Measurements from ENCODE around the gene PEDS1. TPM values are rescaled to one million over a fixed set of nuclear protein-coding genes. Genes with fewer than 3 reads are reported as not detected.

Gene PEDS1
- total and polyA plus RNA-seq, 2 of the 13 experiments (the other 11 are each of a cell fraction or from before 2014, with no cell fraction given) = 30.5 to 93.9 TPM

DNA sequence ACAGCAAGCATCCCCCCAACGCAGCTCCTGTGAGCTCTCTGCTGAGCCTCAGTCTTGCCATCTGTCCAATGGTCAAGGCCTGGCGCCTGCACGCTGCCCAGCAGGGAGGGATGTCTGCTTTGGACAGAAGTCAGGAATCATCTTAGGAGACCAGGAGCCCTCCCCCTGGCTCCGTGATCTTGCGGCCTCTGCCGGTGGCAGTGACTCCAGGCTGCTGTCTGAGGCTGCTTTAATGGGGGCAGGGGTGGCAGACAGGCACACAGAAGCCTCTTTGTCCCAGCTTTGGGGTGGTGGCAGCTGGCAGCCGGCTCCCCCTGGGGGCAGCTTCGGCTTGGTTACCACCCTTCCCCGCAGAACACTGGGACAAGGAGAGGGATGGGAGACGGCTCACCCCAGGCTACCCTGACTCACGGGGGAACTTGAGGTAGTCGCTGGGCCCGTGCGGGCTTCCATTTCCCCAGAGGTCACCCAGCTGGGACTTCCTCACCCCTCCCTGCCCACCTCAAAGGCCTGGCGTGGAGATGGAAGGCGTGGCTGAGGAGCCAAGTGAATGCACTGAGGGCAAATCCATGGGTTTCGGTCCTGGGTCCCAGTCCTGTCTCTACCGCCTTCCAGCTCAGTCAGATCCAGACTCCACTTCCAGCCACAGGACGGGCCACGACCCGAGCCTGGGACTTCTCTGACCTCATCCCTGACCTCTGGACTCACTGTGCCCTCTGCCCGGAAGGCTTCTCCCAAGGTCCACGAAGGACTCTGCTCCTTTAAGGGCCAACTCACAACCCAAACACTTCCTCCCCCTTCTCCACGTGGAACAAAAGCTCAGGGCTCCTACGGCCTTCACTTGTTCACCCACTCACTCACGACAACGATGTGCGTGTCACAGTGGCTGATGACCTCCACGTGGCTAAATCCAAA is 14.8 kb downstream of the PEDS1 start (continued):
- TF ChIP-seq, protein P1, sequence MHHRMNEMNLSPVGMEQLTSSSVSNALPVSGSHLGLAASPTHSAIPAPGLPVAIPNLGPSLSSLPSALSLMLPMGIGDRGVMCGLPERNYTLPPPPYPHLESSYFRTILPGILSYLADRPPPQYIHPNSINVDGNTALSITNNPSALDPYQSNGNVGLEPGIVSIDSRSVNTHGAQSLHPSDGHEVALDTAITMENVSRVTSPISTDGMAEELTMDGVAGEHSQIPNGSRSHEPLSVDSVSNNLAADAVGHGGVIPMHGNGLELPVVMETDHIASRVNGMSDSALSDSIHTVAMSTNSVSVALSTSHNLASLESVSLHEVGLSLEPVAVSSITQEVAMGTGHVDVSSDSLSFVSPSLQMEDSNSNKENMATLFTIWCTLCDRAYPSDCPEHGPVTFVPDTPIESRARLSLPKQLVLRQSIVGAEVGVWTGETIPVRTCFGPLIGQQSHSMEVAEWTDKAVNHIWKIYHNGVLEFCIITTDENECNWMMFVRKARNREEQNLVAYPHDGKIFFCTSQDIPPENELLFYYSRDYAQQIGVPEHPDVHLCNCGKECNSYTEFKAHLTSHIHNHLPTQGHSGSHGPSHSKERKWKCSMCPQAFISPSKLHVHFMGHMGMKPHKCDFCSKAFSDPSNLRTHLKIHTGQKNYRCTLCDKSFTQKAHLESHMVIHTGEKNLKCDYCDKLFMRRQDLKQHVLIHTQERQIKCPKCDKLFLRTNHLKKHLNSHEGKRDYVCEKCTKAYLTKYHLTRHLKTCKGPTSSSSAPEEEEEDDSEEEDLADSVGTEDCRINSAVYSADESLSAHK (CRISPR knock-in tag; IDR thresholded peaks at IDR 0.05; ENCODE audit: borderline replicate concordance) = no peak
- TF ChIP-seq ZNF432 (CRISPR knock-in tag; IDR thresholded peaks at IDR 0.05; ENCODE audit: borderline replicate concordance) (no peak), SOX6 (IDR thresholded peaks at IDR 0.05) (no peak), SOX6 (CRISPR knock-in tag; IDR thresholded peaks at IDR 0.05) (no peak), GTF2F1 (IDR thresholded peaks at IDR 0.05; ENCODE audit: low read length) (no peak), RCOR2 (CRISPR knock-in tag; IDR thresholded peaks at IDR 0.05) (peak; percentile 63; the same call in 1 of the 2 replicates), DPF2 (CRISPR knock-in tag; IDR thresholded peaks at IDR 0.05; ENCODE audit: borderline replicate concordance, low read depth) (no peak), IRX3 (CRISPR knock-in tag; IDR thresholded peaks at IDR 0.05; ENCODE audit: borderline replicate concordance, low read depth) (no peak), RBM22 (optimal IDR thresholded peaks at IDR 0.05; ENCODE audit: low read length) (peak; percentile 70), ZNF605 (CRISPR knock-in tag; IDR thresholded peaks at IDR 0.05) (peak; percentile 39; the same call in 1 of the 2 replicates), KLF15 (CRISPR knock-in tag; IDR thresholded peaks at IDR 0.05; ENCODE audit: borderline replicate concordance) (no peak), BCL6 (CRISPR knock-in tag; IDR thresholded peaks at IDR 0.05) (0 out of 2 replicates have a peak, but pooled peaks have one; percentile 18), ZNF24 (IDR thresholded peaks at IDR 0.05) (no peak), ZNF431 (CRISPR knock-in tag; IDR thresholded peaks at IDR 0.05; ENCODE audit: borderline replicate concordance, low read depth) (no peak)
- TF ChIP-seq, protein P2, sequence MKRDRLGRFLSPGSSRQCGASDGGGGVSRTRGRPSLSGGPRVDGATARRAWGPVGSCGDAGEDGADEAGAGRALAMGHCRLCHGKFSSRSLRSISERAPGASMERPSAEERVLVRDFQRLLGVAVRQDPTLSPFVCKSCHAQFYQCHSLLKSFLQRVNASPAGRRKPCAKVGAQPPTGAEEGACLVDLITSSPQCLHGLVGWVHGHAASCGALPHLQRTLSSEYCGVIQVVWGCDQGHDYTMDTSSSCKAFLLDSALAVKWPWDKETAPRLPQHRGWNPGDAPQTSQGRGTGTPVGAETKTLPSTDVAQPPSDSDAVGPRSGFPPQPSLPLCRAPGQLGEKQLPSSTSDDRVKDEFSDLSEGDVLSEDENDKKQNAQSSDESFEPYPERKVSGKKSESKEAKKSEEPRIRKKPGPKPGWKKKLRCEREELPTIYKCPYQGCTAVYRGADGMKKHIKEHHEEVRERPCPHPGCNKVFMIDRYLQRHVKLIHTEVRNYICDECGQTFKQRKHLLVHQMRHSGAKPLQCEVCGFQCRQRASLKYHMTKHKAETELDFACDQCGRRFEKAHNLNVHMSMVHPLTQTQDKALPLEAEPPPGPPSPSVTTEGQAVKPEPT (CRISPR knock-in tag; IDR thresholded peaks at IDR 0.05; ENCODE audit: low read depth) = no peak
- TF ChIP-seq, protein P3, sequence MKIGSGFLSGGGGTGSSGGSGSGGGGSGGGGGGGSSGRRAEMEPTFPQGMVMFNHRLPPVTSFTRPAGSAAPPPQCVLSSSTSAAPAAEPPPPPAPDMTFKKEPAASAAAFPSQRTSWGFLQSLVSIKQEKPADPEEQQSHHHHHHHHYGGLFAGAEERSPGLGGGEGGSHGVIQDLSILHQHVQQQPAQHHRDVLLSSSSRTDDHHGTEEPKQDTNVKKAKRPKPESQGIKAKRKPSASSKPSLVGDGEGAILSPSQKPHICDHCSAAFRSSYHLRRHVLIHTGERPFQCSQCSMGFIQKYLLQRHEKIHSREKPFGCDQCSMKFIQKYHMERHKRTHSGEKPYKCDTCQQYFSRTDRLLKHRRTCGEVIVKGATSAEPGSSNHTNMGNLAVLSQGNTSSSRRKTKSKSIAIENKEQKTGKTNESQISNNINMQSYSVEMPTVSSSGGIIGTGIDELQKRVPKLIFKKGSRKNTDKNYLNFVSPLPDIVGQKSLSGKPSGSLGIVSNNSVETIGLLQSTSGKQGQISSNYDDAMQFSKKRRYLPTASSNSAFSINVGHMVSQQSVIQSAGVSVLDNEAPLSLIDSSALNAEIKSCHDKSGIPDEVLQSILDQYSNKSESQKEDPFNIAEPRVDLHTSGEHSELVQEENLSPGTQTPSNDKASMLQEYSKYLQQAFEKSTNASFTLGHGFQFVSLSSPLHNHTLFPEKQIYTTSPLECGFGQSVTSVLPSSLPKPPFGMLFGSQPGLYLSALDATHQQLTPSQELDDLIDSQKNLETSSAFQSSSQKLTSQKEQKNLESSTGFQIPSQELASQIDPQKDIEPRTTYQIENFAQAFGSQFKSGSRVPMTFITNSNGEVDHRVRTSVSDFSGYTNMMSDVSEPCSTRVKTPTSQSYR (CRISPR knock-in tag; IDR thresholded peaks at IDR 0.05; ENCODE audit: borderline replicate concordance) = peak; percentile 77; the same call in 1 of the 2 replicates
- TF ChIP-seq, protein P4, sequence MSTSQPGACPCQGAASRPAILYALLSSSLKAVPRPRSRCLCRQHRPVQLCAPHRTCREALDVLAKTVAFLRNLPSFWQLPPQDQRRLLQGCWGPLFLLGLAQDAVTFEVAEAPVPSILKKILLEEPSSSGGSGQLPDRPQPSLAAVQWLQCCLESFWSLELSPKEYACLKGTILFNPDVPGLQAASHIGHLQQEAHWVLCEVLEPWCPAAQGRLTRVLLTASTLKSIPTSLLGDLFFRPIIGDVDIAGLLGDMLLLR (CRISPR knock-in tag; IDR thresholded peaks at IDR 0.05) = no peak
- TF ChIP-seq, protein P5, sequence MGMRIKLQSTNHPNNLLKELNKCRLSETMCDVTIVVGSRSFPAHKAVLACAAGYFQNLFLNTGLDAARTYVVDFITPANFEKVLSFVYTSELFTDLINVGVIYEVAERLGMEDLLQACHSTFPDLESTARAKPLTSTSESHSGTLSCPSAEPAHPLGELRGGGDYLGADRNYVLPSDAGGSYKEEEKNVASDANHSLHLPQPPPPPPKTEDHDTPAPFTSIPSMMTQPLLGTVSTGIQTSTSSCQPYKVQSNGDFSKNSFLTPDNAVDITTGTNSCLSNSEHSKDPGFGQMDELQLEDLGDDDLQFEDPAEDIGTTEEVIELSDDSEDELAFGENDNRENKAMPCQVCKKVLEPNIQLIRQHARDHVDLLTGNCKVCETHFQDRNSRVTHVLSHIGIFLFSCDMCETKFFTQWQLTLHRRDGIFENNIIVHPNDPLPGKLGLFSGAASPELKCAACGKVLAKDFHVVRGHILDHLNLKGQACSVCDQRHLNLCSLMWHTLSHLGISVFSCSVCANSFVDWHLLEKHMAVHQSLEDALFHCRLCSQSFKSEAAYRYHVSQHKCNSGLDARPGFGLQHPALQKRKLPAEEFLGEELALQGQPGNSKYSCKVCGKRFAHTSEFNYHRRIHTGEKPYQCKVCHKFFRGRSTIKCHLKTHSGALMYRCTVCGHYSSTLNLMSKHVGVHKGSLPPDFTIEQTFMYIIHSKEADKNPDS (CRISPR knock-in tag; IDR thresholded peaks at IDR 0.05) = no peak

Measured in HepG2 (cell line).